Kasumi-1 (cell line): ENCODE data around the gene FMN2.

Source experiments
- DNase-seq, 2 experiments: peaks; one replicate each; lab custom pipeline; 2025; lab: John Stamatoyannopoulos, UW

FMN2 gene

GRCh38 chr1:240198376-240198775 is 106.7 kb downstream of the FMN2 start:
- no peak for DNase-seq

GRCh38 chr1:240199758-240200645 is 108.3 kb downstream of the FMN2 start:
- no peak for DNase-seq

- DNase-seq = no peak
These were observed 110.2 kb downstream of the FMN2 start for GRCh38 chr1:240201931-240202330.

GRCh38 chr1:240207073-240207709 is 115.5 kb downstream of the FMN2 start:
- DNase-seq = no peak

- no peak for DNase-seq
These were observed 118.3 kb downstream of the FMN2 start for GRCh38 chr1:240210026-240210425.

GRCh38 chr1:240212556-240212955 is 120.9 kb downstream of the FMN2 start:
- no peak for DNase-seq

- no peak for DNase-seq
These were observed 125.7 kb downstream of the FMN2 start for GRCh38 chr1:240217403-240217802.

GRCh38 chr1:240219104-240219503 is 127.4 kb downstream of the FMN2 start:
- no peak for DNase-seq

GRCh38 chr1:240226102-240226501 is 134.4 kb downstream of the FMN2 start:
- DNase-seq = no peak

- no peak for DNase-seq
These were observed 139.1 kb downstream of the FMN2 start for GRCh38 chr1:240230816-240231215.

GRCh38 chr1:240232530-240232929 is 140.8 kb downstream of the FMN2 start:
- DNase-seq = no peak

- DNase-seq = no peak
These were observed 143.0 kb downstream of the FMN2 start for GRCh38 chr1:240234485-240235210.

- no peak for DNase-seq
These were observed 144.0 kb downstream of the FMN2 start for GRCh38 chr1:240235521-240236288.

- no peak for DNase-seq
These were observed 145.6 kb downstream of the FMN2 start for GRCh38 chr1:240237305-240237721.

GRCh38 chr1:240239309-240239708 is 147.6 kb downstream of the FMN2 start:
- no peak for DNase-seq

- no peak for DNase-seq
These were observed 149.6 kb downstream of the FMN2 start for GRCh38 chr1:240241278-240241677.

- no peak for DNase-seq
These were observed 151.0 kb downstream of the FMN2 start for GRCh38 chr1:240242601-240243144.

- DNase-seq = no peak
These were observed 153.4 kb downstream of the FMN2 start for GRCh38 chr1:240244968-240245628.

GRCh38 chr1:240245629-240246020 is 153.9 kb downstream of the FMN2 start:
- DNase-seq = no peak

- DNase-seq = no peak
These were observed 156.2 kb downstream of the FMN2 start for GRCh38 chr1:240247899-240248298.

GRCh38 chr1:240254006-240254405 is 162.3 kb downstream of the FMN2 start:
- DNase-seq = no peak
